CD4-positive, alpha-beta T cell treated with Interleukin-4 for 1 hour (primary cell): Measurements from ENCODE around the gene CEP131.

Experiments used
- DNase-seq, 2 donors: peaks; one replicate each; pipeline ENCODE4 v3.0.0-alpha.2; 2020 to 2022

Gene CEP131

GRCh38 chr17:81222906-81223761 lies at the start of gene CEP131:
CEP131 (minus strand) TSS chr17:81222965; CDS start chr17:81220056, 2,909 bp downstream.
- peak; percentile 99 for DNase-seq

GRCh38 chr17:81271226-81271625 lies 48.5 kb upstream of the CEP131 start:
- no peak for DNase-seq

DNA sequence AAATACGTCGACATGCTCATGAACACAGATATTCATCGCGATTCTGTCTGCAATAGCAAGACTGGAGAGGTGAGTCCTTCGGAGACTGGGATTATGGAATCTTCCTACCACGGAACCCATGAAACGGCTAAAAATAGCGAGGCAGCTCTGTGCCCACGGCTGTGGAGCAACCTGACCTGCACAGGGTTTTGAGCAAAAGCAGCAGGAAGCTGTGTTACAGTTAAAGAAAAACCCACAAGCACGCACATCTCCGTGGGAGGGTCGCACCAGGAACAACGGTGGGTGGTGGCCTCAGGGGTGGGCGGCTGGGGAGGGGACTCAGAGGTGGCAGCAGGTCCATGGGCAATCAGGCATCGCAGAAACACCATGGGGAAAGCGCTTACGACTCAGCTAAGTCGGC lies 47.5 kb upstream of the CEP131 start:
- DNase-seq: no peak

- DNase-seq: no peak
These were observed 44.8 kb upstream of the CEP131 start for GRCh38 chr17:81267390-81268067.

GRCh38 chr17:81265576-81265975 lies 42.8 kb upstream of the CEP131 start:
- DNase-seq: no peak

DNA sequence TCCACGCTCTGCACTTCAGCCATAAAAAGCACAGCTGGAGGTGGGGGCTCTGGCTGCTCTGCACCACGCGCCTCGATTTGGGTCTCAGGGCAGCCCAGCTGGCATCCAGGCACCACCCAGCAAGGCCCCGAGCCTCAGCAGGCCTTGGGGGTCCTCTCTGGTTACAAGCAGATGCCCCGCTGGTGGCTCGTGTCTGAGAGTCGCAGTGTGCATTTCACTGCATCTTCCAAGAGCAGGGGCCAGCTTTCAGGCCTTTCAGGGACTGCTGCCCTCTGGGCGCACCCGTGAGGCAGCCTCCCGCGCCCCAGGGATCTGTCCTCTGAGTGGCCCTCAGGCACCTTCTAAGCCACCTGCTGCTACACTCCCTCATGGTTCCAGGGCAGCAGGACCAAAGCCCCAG lies 41.9 kb upstream of the CEP131 start:
- DNase-seq: no peak

GRCh38 chr17:81263371-81264181 lies 40.8 kb upstream of the CEP131 start:
- no peak for DNase-seq

- no peak for DNase-seq
These were observed 39.0 kb upstream of the CEP131 start for GRCh38 chr17:81261582-81262336.

- no peak for DNase-seq
These were observed 38.3 kb upstream of the CEP131 start for GRCh38 chr17:81261096-81261495.

DNA sequence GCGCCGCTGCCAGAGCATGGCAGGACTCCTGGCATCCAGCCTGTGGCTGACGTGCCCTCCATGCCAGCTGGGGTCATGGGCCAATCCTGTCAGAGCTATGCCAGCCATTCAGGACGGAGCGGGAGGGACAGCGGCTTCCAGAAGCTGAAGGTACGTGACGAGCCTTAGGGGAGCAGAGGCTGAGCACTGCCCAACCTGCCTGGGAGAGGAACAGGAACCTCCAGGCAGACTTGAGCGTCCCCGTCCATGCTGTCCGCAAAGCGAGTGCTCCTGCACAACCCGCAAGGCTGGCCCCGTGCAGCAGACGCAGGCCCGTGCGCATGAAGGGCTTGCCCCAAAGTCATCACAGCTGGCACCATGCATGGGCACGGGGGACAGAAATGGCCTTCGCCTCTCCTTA lies 37.9 kb upstream of the CEP131 start:
- no peak for DNase-seq

DNA sequence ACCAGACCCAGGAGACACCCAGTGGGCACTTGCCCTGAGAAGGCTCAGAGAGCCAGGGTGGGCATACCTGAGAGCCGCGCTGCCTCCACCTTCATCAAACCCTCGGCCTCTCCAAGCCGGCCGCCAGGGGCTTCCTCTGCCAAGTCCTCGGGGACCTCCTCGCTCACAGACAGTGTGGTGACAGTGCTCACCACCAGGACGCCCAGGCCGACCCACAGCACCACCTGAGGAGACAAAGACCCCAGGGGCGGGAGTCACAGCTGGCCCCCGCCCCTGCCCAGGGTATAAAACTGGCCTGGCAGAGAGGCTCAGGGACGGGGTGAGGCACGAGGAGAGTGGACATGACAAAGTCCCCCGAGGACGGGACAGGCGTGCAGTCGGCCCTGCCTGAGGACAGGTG lies 37.4 kb upstream of the CEP131 start:
- no peak for DNase-seq

- DNase-seq: no peak
These were observed 36.4 kb upstream of the CEP131 start for GRCh38 chr17:81259058-81259605.

DNA sequence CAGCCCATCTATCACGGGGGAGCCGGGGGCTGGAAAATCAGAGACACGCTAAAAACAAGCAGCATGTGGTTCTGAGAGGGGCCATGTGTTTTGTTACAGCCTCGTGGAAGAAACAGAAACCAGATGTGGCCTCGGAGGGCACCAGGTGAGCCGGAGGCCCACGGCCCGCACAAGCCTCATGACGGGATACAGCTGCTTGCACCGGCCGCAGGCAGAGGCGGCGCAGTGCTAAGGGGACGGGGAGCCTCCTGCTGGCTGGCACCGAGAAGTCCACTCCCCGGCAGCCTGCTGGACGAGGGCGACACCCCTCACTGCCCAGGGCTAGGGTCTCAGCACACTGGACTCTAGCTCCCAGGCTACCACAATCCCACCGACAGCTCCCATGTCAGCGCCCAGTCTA lies 35.5 kb upstream of the CEP131 start:
- DNase-seq: no peak

DNA sequence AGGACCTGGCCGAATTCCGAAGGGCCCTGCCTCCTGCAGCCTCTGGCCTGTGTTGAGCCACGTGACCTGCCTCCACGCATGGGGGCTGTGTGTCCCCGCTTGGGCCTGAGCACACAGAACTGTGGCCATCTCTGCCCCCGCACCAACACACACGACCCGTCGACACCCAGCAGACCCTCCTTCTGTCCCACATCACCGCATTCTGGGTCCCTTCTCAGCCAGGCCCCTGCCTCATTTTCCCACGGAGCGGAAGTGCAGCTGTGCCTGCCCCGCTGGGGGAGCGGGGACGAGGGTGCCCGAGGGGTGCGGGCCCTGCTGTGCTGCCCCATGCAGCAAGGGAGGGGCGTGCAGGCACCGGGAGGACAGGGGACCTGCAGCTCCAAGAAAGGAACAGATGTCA lies 34.8 kb upstream of the CEP131 start:
- no peak for DNase-seq

DNA sequence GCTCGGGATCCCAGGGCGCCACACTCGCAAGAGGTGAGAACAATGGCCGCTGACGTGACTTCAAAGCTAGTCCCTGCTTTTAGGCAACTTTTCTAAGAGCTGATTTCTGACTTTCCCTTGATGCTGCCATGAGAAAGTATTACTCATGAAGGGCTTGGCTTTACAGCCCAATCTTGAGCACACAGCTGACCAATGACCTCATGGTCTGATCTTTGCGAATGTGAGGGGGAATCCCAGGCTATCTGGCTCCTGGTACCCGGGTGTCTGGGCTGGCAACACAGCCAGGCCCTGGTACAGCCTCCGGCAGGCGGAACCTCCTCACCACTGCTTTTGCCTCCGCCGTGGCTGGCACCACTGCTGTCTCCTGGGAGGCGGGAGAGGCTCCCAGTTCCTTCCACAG lies 33.9 kb upstream of the CEP131 start:
- DNase-seq: no peak

DNA sequence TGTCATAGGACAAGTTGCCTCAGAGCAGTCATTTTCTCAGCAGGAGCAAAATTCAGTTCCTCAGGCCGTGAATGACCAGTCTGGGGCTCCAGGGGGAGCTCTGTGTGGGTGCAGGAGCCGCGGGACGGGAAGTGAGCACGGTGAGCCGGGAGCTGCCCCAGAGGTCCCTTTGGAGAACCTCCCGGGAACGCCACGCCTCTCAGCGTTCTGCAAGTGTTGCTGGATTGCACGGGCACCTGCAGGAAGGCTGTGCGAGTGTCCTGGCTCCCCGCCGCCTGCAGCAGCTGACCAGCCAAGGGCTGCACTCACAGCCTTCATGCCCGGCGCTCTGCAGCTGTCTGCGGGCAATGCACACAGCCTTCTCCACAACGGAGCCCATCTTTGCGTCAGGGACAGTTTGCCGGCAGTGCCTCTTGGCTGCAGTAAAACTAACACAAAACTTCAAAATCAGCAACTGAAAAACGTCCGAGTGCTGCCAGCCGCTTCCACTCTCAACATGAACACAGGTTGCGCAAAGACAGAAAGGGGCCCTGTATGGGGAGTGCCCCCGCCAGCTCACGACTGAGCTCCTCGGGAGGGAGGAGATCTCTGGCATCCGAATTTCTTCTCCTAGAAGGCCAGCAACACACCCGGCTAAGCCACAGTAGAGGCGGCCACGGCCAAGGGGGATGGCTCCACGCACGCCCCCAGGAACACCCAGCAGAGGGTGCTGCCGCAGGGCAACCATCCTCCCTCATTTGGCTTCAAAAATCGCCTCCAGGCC lies 32.4 kb upstream of the CEP131 start:
- DNase-seq: peak in 1 of 2 donors; percentile 36

DNA sequence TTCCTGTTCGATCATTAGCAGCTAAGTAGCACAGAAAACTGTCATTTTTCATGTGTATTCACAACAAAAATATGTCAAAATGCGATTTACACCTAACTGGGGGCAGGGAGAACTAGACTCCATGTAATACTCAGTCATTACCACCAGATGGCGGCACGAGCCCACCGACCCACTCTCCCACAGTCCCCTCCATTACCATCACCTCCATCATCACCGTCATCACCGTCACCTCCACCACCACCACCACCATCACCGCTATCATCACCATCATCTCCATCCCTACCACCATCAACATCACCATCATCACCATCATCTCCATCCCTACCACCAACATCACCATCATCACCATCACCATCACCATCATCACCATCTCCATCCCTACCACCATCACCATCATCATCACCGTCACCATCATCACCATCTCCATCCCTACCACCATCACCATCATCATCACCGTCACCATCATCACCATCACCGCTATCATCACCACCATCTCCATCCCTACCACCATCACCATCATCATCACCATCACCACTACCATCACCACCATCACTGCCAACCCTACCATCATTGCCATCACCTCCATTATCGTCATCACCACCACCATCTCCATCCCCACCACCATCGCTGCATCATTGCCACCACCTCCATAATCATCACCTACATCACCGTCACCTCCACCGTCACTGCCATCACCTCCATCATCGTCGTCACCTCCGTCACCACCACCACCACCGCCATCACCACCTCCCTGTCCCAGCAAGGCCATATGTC lies 30.8 kb upstream of the CEP131 start:
- peak; percentile 69 to 74 for DNase-seq

DNA sequence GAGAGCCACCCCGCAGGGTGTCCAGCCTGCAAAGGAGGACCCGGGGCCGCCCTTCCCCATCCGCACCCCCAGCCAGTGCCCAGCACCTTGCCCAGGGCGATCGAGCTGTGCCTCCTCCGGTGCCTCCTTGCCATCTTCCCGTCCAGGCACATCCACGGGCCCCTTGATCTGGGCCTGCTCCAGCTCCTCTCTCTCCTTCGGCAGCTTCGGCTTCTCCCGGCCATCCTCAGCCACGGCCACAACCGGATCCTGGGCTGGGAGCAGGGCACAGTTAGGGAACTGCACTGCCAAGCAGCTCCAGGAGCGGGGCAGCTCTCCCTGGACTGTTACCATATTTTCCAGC lies 30.2 kb upstream of the CEP131 start:
- DNase-seq: no peak

DNA sequence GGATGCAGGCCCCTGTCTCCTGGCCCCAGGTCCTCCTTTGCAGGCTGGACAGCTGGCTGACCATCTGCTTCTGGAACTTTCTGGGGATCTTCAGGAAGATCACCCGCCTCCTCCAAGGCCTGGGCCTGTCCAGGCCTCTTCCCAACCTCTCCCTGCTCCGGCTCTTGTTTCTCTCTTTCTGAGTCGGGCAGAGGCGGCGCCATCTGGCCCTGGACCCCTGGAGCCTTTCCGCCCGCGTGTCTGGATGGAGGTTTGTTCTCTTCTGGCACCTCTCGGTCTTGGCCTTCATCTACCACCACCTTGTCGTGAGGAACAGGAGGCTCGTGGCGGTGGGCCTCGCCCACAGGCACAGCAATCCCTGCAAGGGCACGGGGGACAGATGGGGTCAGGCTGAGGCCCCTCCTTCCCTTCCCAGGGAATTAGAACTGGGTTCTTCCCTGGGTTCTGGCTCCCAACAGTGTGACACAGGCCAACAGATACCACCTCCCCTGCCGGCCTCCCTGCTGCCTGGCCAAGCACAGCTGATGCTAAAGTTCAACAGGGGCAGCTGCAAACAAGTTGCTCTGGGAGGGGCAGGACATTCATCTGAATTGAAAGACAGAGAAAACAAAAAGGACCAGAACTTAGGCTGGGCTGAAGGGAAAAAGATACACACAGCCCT lies 29.7 kb upstream of the CEP131 start:
- DNase-seq: no peak

GRCh38 chr17:81251709-81252301 lies 29.0 kb upstream of the CEP131 start:
- DNase-seq: no peak
